Stimulated activated CD8-positive, alpha-beta memory T cell treated with anti-CD3 and anti-CD28 coated beads, Interleukin-15, amount 100 ng/mL, for 4 hours (primary cell): ENCODE results near the gene HOXD10.

Experiments used
- DNase-seq, 2 donors: peaks; one replicate each; pipeline ENCODE4 v3.0.0-alpha.2; 2020; ENCODE audit warnings: low read depth in 2 of 2

HOXD10 gene

DNA sequence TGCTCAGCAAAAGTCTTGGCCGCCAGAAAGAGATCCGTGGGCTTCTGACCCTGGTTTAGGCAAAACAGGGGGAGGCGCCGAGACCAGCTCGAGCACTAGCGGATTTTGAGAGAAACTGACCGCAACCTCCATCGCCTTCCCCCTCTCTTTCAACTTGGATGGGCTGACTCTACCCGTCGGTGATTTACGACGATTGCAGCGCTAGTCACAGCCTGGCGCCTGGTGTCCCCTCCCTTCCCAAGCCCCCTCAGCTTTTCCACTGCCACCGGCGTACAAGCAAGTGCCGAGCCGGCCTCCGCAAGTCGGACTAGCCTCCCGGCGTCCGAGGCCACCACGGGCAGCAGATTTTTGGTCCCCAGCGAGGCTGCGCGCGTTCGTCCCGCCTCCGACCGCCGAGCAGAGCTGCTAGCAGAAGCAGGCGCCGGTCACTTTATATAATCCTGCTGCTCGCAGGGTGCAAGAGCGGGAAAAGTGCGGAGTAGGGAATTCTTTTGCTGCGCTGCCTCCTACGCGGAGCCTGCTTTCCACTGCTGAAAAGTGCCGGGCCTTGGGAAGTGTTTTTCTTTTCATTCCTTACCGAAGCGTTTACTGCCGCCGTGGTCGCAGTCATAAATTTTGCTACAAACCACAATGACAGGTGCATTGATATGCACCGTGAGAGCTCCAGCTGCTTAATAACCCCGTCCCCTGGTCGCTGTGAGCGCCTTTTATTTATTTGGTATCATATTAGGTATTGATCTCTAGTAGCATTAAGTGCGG, 48.2 kb downstream of the HOXD10 start:
- DNase-seq: no peak

DNA sequence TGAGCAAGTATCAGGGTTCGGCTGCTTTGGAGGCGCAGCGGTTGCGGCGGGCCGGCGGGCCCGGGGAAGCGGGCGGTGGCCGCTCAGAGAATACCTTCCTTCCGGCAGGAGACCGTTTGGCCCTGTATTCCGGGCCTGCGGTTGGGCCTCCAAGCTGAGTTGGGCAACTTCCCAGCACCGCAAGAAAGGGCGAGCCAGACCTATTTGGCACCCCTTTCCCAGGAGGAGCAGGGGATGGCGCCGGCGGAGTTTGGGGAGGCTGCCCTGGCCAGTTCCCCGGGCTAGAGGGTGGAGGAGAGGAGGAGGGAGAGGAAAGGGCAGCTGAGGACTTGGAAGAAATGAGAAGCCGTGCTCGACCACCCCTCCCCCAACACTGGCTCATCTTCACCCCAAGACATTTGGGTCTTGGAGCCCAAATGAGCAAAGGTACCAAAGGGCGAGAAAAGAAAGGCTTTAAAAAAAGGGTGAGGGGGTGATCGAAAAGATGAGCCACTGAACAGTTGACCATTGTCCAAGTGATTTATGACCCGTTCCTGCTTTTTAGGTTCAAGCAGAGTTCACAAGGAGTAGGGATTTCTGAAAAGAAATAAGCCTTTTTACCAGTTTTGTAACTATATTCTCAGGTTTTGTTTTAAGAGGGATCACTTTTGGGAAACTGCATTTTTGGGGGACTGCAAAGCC, 48.9 kb downstream of the HOXD10 start:
- no peak for DNase-seq

DNA sequence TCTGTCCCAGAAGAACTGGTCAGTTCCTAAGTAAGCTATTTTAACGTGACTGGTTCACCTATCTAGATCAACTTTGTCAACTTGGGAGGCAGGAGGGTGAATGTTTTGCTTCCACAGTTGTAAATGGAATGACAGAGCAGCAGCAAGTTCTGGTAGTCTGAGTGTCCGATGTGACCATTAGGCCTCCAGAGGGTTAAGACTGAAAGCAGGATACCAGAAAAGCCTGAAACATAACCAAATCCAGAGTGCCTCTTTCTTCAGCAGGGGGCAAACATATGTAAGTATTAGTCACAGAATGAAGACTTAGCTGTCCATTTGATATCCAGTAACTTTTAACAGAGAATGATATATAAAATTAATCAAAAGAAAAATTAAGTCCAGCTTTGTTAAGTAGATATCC, 49.7 kb downstream of the HOXD10 start:
- DNase-seq: no peak

DNA sequence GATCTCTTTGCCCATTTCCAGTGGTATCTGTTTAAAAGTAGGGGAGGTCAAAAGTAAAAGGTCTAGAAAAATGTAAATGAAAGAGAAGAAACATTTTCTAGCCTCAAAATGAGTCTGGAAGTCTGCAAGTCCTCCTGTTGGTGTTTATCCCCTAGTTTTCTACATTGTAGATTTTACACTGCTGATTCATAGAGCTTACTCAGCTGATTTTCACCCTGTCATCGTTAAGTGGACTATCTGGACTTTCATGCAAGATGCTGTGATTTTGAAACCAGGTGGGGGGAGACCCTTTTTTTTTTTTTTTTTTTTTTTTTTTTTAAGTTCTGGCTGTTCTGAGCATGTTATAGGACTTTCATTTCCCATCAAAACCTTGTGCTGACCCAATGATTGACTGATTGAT, 50.8 kb downstream of the HOXD10 start:
- no peak for DNase-seq

DNA sequence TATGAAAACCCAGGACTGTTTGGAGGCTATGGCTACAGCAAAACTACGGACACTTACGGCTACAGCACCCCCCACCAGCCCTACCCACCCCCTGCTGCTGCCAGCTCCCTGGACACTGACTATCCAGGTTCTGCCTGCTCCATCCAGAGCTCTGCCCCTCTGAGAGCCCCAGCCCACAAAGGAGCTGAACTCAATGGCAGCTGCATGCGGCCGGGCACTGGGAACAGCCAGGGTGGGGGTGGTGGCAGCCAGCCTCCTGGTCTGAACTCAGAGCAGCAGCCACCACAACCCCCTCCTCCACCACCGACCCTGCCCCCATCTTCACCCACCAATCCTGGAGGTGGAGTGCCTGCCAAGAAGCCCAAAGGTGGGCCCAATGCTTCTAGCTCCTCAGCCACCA, 52.6 kb downstream of the HOXD10 start:
- DNase-seq: no peak
